Uterus (tissue), 2 donors: ENCODE measurements around the gene ADAMTS2.

Source experiments
- CTCF ChIP-seq, 4 experiments: fragments of 200-600 bp in 2 of 4; fragments of 450-650 bp in 2 of 4; sonication (generic) in 2 of 4; IDR thresholded peaks; one replicate each; pipeline ENCODE4 v1.5.1; 2016 to 2019; ENCODE audit warnings: antibody characterized with exemption in 4 of 4, mild to moderate bottlenecking in 2 of 4, moderate library complexity in 1 of 4
- POLR2A ChIP-seq, 2 donors: fragments of 450-650 bp; IDR thresholded peaks; one replicate each; pipeline ENCODE4 v1.6.1; 2016; ENCODE audit warnings: antibody characterized with exemption in 2 of 2, mild to moderate bottlenecking in 1 of 2, moderate library complexity in 1 of 2

DNA sequence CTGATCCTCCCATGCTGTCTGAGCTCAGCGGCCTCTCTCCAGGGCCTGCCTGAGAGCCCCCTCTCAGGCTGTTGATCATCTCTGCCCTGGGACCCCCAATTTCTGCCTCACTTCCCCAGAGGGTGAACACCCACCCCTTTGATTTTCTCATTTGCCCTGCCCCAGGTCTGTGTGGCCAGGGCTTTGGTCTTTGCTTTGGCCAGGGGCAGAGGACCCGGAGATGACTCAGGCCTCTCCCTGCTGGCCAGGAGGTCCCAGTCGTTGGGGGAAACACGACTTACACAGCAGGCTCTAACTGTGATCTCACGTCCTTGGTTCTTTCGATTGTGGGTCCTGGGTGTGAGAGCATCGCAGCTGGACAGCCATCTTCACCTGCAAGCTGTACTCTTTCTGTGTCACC is 1.1 kb upstream of the ADAMTS2 start:
- TF ChIP-seq POLR2A (IDR thresholded peaks at IDR 0.05) = no peak
- no peak for TF ChIP-seq CTCF (IDR thresholded peaks at IDR 0.05)
